Body of pancreas (tissue), 4 donors: Measurements from ENCODE around the gene KIF18B.

Experiments used
- CTCF ChIP-seq, 7 experiments: fragments of 450-650 bp in 4 of 7; fragments of 200-600 bp in 3 of 7; sonication (generic) in 3 of 7; IDR thresholded peaks; one replicate each; pipeline ENCODE4 v1.5.1; 2016 to 2019; ENCODE audit warnings: antibody characterized with exemption in 7 of 7
- POLR2A ChIP-seq, 3 donors: fragments of 450-650 bp; IDR thresholded peaks; one replicate each; pipeline ENCODE4 v1.6.1; 2016; ENCODE audit warnings: antibody characterized with exemption in 3 of 3, mild to moderate bottlenecking in 2 of 3

- TF ChIP-seq CTCF (IDR thresholded peaks at IDR 0.05) (no peak), POLR2A (IDR thresholded peaks at IDR 0.05) (no peak)
Measured at GRCh38 chr17:44919411-44919810, 28.2 kb downstream of the KIF18B start.
